LHCN-M2 (cell line): ENCODE measurements around the gene MXRA8. TPM values are rescaled to one million over a fixed set of nuclear protein-coding genes. Genes with fewer than 3 reads are reported as not detected.

Experiments
- DNase-seq: peaks from one replicate; pipeline ENCODE4 v3.0.0-alpha.2; 2012; ENCODE audit warnings: low read depth
- total RNA-seq: library from RNA; depleted of rRNA; stranded (reverse); fragments of >200 nt; gene quantifications from 2 replicates; pipeline ENCODE4 v1.2.3, GENCODE V29; 2014

Gene MXRA8
- total RNA-seq, 1 experiment from 2014 or later = 292 TPM

DNA sequence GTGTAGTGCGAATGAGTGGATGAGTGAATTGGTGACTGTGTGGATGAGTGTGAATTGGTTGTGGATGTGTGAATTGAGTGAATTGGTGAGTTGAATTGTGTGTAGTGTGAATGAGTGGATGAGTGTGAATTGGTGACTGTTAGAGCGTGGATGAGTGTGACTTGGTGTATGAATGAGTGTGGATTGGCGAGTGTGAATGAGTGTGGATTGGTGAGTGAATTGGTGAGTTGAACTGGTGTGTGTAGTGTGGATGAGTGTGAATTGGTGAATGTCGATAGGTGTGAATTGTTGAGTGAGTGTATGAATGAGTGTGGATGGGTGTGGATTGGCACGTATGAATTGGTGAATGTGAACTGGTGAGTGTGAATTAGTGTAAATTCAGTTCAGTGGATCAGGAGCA lies 9.0 kb upstream of the MXRA8 start:
- no peak for DNase-seq

DNA sequence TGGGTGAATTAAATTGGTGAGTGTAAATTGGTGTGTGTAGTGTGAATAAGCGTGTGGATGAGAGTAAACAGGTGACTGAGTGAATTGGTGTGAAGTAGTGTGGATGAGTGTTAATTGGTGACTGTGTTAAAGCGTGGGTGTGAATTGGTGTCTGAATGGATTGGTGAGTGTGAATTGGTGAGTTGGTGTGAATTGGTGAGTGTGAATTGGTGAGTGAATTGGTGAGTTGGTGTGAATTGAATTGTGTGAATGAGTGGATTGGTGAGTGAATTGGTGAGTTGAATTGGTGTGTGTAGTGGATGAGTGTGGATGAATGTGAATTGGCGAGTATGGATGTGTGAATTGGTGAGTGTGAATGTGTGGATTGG lies 8.3 kb upstream of the MXRA8 start:
- DNase-seq = peak; percentile 7

DNA sequence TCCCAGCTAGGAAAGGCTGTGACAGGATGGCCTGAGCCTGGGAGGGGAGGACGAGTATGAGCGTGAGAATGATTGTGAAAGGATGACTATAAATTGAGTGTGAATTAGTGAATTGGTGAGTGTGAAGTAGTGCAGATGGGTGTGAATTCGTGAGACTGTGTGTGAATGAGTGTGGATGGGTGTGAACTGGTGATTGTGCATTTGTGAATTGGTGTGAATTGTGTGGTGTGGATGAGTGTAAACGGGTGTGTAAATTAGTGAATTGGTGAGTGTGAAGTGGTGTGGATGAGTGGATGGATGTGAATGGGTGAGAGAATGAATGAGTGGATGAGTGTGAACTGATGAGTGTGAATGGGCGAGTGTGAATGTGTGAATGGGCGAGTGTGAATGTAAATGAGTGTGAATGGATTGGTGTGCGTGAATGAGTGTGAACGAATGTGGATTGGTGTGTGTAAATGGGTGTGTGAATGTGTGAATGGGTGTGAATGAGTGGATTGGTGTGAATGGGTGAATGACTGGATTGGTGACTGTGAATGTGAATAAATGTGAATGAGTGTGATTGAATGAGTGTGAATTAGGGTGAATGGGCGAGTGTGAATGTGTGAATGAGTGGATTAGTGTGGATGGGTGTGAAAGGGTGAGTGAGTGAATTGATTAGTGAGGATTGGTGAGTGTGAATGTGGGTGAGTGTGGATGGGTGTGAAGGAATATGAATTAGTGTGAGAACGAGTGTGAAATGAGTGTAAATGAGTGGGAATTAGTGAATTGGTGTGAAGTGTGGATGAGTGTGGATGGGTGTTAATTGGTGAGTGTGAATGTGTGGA lies 7.7 kb upstream of the MXRA8 start:
- no peak for DNase-seq

DNA sequence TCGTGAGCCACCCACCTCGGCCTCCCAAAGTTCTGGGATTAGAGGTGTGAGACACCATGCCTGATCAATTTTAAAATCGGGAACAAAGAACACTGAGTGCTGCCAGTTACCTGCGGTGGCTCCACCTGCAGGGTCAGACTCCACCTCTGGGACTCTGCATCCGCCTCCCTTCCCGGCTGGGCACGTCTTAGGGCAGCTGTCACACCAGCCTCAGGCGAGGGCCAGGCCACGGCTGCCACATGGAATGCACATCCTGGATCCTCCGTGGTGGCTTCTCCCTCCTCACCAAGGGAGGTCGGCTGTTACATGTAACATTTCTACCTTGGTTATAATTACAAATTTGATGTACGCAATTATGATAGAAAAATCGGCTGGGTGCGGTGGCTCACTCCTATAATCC lies 5.9 kb upstream of the MXRA8 start:
- no peak for DNase-seq

DNA sequence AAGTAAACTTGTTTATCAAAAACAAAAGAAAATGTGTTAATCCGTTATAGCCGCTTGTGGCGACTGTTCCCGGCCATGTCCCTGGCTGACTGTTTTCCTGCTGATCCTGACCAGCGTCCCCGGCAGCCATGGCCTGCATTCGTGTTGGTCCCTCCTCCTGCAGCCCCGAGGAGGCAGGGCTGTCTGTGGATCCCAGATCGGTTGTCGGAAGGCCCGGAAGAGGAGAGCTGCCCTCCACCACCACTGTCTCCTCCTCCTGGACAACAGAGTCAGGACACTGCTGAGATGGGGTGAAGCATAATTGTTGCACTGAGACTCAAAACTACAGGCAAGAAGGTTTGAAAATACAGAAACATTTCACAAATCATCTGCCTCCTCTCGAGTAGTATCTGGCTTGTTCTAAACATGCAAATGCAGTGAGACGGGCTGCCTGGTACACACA lies 3.6 kb upstream of the MXRA8 start:
- DNase-seq = peak; percentile 86

DNA sequence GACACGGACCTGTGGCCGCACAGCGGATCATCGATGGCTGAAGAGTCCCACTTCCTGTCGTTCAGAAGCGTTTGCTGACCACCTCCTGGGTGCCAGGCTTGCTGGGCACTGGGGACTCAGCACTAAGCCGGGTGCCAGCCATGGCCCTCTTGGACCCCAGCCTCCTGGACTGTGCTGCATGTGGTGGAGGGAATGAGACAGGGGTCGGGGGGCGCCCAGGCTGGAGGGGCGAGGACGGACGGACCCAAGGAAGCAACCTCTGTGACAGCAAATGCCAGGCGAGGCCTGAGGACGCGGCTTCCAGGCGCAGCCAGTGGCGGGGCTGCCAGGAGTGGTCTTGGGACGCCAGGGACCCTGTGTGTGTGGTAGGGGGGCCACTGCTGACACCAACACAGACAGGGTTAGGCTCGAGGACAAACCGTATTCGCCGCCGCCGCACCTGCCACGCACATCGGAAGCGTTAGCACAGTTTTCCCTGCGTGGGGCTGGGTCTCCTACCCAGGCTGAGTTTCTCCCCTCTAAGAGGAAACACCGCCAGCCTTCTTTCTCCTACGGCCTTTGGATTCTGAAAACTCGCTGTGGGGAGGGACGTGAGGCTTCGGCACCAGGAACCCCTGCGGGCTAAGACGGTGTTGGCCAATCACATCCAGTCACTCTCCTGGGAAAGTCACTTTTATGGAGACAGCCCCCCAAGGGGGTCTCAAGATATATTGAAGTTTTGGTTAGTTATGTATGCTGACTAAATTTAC lies 3.1 kb upstream of the MXRA8 start:
- no peak for DNase-seq

DNA sequence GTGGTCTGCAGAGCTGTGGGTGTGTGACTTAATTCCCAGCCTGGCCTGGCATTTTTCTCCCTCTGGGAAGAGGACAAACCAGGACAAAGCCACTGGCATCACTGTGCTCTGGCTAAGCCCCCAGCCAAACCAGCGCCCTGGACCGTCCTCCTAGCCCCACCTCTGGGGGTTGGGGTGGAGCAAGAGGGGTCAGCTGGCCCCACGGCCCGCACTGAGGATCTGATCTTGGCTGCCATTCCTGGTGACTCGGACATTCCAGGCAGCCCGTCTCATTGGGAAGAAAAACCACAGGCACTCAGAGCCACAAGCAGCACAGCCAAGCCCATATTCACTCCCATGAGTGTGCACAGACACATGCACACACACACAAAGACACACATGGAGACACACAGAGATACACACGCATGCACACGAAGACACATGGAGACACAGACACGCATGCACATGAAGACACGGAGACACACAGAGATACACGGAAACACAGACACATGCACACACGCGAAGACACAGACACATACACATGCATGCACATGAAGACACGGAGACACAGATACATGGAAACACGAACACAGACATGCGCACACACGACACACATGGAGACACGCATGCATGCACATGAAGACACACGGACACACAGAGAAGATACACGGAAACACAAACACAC lies 2.3 kb upstream of the MXRA8 start:
- peak; percentile 98 for DNase-seq

DNA sequence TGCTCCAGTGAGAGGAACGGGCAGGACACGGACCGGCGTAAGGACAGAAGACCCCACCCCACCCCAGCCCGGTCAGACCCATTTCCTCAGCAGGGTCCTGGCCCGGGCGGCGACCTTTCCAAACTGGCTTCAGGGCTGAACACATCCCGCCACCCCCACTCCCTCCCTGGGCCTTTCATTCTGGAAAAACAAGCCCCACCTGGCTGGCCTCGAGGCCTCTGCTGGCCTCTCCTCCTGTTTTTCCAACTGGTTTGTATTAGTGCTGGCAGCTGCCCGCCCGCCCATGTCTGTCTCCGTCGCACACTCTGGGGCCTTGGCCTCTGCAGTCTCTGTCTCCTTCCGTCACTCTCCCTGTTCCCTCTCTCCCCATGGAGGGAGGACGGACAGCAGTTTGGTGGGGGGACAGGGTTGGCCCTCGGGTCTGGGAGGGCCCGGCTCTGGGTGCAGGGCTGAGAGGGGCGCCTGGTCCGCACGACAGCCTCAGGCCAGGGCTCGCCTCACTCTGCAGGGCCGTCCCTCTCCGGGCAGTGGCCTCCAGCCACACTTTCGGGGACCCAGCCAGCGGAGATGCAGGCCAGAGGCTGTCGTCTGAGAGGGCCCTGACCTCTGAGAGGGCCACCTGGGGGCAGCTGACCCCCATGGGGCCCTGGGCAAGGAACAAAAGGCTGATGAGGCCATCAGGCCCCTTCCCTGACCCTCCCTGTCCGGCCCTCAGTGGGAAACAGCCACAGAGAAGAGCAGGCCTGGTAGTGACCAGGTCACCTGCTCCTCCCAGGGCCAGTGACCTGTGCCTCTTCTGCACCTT lies 1.5 kb upstream of the MXRA8 start:
- DNase-seq = peak; percentile 69

DNA sequence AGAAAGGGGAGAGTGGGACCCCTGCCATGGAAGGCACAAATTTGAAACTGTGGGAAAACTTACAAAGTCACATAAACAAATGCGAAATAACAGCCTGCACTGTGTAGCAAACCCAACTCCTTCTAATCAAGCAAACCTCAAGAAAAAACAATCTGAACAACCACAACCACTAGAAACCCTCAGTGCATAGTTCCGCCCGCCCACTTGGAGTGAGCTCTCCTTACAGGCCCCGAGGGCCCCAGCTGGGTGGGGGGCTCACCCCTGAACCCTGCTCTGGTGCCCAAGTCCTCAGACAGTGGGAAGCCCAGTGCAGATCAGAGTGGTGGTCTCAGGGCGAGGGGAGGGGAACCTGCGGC lies 931 bp upstream of the MXRA8 start:
- DNase-seq = peak; percentile 77

DNA sequence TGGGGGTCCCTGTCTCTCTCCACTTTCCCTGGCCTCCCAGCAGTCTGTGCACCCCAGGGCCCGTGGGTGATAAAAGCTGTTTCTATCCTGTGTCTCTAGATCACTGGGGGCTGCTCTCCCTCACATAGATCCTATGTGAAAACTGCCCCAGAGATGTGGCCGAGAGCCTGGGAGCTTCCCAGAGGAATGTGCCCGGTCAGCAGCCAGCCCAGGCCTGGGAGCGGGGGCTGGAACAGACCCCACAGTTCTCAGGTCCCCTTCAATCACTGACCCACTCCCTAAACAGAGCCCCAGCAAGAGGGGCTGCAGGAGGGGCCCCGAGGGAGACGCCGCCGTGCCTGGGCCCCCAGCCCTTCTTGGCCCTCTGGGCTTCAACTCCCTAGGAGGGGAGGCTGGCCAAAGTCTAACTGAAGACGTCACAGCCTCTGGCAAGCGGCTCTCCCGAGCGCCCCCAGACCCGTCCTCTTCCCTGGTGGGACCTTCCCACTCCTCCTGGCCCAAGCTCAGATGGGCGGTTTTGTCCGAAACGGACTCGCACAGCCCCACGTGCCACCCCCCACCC lies 403 bp downstream of the MXRA8 start:
- peak; percentile 42 for DNase-seq

DNA sequence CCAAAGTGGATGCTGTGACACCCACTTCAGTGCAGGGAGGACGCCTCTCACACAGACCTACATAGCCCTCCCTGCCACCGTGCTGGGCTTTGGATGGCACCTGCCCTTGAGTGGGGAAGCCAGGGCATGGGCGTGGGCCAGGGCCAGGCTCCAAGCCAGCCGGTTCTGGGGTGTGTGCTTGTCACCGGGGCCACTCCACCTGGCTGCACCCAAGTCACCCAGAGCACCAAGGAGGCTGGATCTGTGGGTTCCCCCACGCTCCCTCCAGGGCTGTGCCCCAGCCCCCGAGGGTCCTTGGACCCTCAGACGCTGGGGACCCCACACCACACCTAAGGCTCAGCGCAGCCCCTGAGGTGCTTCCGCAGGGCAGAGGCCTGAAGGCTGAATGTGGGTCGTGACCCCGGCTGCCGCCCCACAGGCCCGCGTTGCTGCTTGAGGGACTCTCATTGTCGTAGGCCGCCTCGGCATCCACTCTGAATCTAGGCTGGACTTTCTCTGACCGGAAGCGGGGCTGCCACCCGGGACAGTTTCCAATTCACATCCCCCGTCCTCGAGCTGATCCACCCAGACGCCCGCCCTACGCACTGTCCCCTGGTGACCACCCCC lies 1.5 kb downstream of the MXRA8 start:
- DNase-seq = peak; percentile 25

DNA sequence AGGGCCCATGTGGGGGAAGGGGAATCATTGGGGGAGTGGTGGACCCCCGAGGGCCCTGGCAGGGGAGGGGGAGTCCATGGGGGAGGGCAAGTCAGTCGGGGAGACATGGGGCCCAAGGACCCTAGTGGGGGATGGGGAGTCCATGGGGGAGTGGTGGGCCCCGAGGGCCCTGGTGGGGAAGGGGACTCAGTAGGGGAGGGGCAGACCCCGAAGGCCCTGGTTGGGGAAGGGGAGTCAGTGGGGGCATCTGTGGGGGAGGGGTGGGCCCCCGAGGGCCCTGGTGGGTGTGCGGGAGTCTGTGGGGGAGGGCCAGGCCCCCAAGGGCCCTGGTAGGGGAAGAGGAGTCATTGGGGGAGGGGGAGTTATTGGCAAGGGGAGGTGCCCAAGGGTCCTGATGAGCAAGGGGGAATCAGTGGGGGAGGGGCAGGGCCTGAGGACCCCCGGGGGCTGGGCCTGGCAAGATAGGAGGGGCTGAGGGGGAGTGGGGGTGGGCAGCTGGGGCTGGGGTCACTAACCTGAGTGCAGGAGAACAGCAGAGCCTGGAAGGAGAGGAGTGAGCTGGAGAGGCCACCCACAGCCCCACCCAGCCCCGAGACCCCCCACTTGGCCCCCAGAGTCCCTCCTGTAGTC lies 2.1 kb downstream of the MXRA8 start:
- no peak for DNase-seq

DNA sequence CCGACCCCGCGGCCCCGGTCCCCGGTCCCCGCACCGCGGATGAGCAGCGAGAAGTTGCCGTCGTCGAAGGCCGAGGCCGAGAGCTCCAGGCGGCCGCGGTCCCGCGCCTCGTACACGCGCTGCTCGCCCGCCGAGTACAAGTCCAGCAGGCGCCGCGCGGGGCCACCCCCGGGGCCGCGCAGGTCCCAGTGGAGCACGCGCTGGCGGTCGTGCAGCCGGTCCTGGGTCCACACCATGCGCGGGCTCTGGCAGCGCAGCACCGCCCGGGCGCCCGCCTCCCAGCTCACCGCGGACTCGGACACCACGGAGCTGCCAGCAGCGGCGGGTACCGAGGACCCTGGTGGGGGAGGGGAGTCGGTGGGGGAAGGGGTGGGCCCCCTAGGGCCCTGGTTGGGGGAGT lies 2.9 kb downstream of the MXRA8 start:
- no peak for DNase-seq

DNA sequence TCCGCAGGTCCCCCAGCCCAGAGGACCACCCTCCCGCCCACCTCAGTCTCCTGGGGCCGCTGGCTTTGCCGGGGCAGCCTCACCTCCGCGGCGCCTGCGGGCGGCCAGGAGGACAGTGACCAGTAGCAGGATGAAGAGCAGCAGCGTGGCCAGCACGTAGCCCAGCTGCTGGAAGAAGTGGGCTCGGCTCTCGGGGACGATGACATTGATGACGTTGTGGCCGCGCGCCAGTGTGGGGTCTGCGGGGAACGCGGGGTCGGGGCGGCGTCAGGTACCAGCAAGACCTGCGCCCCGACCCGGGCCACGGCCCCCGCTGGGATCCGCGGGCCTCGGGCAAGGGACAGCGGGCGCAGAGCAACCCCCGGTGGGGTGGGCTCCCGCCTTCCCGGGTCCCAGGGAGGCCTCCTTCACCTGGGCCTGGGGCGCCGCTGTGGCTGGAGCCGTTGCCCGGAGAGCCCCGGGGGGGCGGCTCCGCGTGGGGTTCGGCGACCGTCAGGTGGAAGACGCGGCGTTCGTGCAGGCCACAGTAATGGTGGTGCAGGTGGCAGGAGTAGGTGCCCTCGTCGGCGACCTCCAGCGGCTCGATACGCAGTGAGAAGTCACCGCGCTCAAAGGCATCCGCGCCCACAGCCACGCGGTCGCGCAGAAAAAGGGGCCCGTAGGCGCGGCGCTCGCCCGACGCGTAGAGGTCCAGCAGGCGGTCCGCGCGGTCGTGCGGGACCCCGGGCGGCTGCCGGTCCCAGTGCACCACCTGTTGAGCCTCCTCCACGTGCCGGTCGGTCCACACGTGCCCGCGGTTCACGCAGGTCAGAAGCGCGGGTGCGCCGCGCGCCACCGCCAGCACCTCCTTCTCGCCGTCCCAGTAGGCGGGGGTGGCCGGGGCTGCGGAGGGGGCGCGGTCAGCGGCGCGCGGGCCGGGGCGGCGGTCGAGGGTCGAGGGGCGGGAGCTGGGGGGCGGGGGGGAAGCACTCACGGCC lies 3.8 kb downstream of the MXRA8 start:
- no peak for DNase-seq

DNA sequence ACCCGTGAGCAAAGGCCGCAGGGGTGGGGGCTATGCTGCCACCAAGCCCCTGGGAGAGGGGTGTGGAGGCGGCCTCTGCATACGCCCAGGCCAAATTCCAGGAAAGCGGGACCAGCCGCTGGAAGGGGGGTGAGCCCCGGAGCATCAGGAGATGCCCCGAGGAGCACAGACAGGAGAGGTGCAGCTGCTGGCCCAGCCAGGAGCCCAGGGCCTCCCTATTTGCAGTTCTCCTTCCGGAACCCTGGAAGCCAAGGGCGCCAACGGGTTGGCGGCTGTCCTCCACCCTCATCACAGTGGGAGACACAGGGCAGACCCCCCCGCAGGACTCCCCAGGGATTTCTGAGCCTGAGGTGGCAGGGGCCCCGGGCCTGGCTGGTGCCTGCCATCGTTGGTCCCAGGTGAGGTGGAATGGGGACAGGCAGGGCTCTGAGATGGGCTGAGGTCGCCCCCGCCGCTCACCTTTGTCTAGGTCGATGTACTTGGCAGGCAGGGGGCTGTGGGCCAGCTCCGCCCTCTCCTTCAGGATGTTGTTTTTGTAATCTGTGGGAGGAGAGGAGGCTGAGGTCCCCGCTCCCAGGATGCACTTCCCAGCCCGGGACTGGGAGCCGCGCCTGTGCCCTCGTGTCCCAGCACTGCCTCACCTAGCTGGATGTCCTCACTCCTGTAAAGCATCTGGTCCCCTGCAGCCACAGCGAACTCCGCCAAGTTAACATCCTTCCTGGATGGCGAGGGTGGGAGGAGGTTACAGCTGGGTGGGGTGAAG lies 4.8 kb downstream of the MXRA8 start:
- DNase-seq = no peak

DNA sequence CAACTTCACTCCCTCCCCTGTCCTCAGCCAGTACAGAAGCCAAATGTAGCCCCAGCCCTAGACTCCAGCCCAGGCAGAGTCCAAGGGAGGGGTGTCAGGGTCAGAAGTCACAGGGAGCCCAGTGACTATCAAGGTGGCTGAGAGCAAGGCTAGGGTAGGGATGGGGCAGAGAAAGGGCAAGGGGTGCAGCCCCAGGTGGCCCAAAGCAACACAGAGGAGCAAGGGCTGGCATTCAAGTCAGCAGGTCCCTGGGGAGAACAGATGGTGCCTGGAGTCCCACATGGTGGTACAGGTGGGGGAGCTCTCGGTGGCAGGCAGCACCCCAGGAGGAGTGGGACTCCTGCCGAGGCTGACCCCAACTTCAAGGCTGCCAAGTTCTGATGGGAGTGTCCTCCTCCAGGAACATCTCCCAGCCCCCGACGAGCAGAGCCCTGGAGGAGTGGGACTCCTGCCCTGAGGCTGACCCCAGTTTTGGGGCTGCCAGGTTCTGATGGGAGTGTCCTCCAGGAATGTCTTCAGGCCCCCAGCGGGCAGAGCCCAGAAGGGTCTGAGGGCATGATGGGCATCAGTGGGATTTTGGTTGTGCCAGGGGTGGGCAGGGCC lies 5.5 kb downstream of the MXRA8 start:
- no peak for DNase-seq

DNA sequence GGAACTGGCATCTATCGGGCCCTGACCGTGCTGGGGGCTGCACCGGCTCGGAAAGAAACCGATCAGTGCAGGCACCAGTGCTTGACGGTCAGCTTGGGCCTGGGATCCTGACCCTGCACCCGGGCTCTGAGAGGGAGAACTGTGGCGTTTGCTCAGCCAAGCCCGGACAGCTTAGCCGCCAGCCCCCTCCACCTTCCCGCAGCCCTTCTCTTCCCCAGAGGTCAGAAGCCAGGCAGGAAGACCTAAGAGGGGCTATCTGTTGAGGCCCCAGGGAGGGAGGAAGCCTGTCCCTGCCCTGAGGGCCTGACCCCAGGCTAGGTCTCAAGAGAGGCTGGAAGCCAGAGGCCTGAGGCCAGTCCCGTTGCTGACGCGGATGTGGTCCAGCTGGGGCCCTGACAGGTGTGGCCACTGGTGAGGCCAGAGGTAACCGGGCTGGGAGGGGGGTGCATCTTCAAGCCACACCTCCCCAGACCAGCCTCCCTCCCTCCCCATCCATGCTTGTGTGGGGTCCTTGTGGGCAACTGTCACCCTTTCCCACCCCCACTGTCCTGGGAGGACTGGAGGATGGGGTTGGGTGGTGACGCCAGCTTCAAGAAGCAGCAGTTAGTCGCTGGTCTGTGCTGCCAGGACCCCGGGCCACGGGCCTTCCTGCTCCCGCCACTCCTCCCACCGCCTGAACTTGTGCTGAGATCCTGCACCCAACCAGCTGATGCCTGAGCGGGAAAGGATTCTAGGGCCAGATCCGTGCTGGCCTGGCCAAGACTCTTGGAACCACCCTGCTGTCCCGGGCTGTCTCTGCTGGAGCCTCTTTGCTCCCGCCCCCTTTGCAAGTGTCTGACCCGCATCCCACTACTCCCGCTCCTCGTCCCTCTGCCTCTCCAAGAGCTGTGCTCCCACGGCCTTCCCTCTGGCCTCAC lies 6.6 kb downstream of the MXRA8 start:
- peak; percentile 32 for DNase-seq
